H1 (cell line): ENCODE results near the gene SLC39A7. TPM values are rescaled to one million over a fixed set of nuclear protein-coding genes. Genes with fewer than 3 reads are reported as not detected.

Experiments
- CHD1 ChIP-seq: IDR thresholded peaks from 2 replicates; pipeline ENCODE4 v1.6.1; 2012; ENCODE audit warnings: low read depth, low read length, improper control_type of control experiment
- EGR1 ChIP-seq: IDR thresholded peaks from 2 replicates; pipeline ENCODE4 v1.6.1; 2011; ENCODE audit warnings: low read depth, low read length, borderline replicate concordance
- EZH2 ChIP-seq: fragments of 200-600 bp; sonication (generic); IDR thresholded peaks from 2 replicates; pipeline ENCODE4 v1.7.1; 2012; ENCODE audit warnings: low read depth, mild to moderate bottlenecking, moderate library complexity, low read length, inconsistent platforms; ENCODE audit not compliant: severe bottlenecking
- GABPA ChIP-seq: IDR thresholded peaks from 2 replicates; pipeline ENCODE4 v1.6.1; 2011; ENCODE audit warnings: mild to moderate bottlenecking, low read length, moderate library complexity, borderline replicate concordance; ENCODE audit not compliant: insufficient read depth
- JUND ChIP-seq: IDR thresholded peaks from 2 replicates; pipeline ENCODE4 v1.6.1; 2011; ENCODE audit warnings: mild to moderate bottlenecking, improper control_type of control experiment, low read length
- KDM1A ChIP-seq: fragments of 200-600, 300-600 bp; sonication (generic); IDR thresholded peaks from 2 replicates; pipeline ENCODE4 v1.7.1; 2016; ENCODE audit warnings: mild to moderate bottlenecking, low read length, borderline replicate concordance
- POLR2AphosphoS5 ChIP-seq: IDR thresholded peaks from 2 replicates; pipeline ENCODE4 v1.6.1; 2011; ENCODE audit warnings: low read depth, low read length
- SRF ChIP-seq: IDR thresholded peaks from 2 replicates; pipeline ENCODE4 v1.6.1; 2011; ENCODE audit warnings: mild to moderate bottlenecking, low read depth, low read length, moderate library complexity
- TAF7 ChIP-seq: optimal IDR thresholded peaks from 2 replicates; pipeline ENCODE3; 2011; ENCODE audit warnings: low read depth, mild to moderate bottlenecking, inconsistent platforms, low read length, moderate library complexity, borderline replicate concordance
- polyA plus RNA-seq, 7 experiments: library from polyadenylated mRNA; depleted of rRNA in 3 of 7; stranded (reverse) in 5 of 7; unstranded in 2 of 7; fragments of >200 nt in 5 of 7; fragments of 200-250 nt in 2 of 7; gene quantifications; 1 replicate in 5 of 7; 2 replicates in 1 of 7; 4 replicates in 1 of 7; pipeline versions ENCODE4 v1.2.1 to v1.2.3, GENCODE V29; 2011 to 2013; ENCODE audit warnings: missing spikeins in 2 of 7, mixed read lengths in 2 of 7
- total RNA-seq: library from RNA; stranded (reverse); fragmentation: NEBNext Ultra II Directional; extraction: Animal tissue kit (Norgen Biotek cat#: 25700); gene quantifications from 2 replicates; pipeline ENCODE4 v1.2.1, GENCODE V29; 2021

SLC39A7 gene
- total and polyA plus RNA-seq, 2 of the 8 experiments (the other 6 are each of a cell fraction or from before 2014, with no cell fraction given): 63.3 to 123 TPM

DNA sequence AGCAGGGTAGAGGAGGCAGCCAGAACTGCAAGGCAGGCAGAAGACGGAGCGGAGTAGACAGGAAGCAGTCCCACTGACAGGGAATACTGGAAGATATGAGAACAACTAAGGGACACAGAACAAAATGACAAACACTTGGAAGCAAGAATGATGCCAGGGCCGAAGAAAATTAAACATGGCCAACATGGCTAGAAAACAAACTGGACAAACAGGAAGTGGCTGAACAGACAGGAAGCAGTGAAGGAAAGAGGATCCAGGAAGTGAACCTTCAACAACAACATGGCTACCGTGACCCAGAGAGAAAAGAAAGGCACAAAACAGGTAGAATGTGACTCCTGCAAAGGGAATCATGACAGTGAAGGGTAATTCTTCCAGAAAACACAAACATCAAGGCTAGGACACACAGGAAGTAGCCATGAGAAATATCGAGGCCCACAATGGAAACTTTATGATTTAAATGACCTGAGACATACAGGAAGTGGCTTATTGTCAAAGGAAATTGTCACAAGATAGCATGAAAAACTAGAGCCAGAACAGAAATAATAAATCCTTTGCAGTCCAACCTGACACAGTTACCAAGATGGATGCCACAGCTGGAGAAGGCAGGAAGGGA is 17.5 kb upstream of the SLC39A7 start (continued):
- no peak for TF ChIP-seq TAF7
- TF ChIP-seq CHD1: no peak
- no peak for TF ChIP-seq EZH2
- no peak for TF ChIP-seq KDM1A
- TF ChIP-seq GABPA: no peak
- TF ChIP-seq POLR2AphosphoS5: no peak
- TF ChIP-seq EGR1: no peak
- no peak for TF ChIP-seq SRF
- no peak for TF ChIP-seq JUND
